ENCODE measurements around the gene C9orf153.

The C9orf153 gene

GRCh38 chr9:86185872-86186271, 73.6 kb downstream of the C9orf153 start:
- DNase-seq = no peak

DNA sequence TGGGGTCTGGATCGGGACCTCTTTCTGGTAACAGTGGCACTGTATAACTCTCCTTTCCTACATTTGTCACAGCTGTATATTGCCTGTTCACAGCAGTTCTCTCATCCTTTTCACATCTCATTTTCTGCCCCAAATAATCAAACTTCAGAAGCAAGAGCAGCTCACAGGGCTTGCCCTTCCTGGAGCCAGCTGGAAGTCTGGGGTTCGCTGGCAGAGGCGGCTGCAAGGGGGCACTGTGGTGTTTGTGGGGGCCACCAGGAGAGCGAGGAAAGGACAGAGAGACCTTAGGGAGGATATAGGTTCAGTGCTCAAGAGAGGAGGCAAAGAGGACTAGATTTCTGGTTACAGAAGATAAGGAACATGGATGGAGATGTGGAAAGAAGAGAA, 75.3 kb downstream of the C9orf153 start:
- no peak for DNase-seq

- no peak for DNase-seq
Measured at GRCh38 chr9:86183229-86184137, 76.0 kb downstream of the C9orf153 start.

- DNase-seq = no peak
Measured at GRCh38 chr9:86181379-86182315, 77.8 kb downstream of the C9orf153 start.

DNA sequence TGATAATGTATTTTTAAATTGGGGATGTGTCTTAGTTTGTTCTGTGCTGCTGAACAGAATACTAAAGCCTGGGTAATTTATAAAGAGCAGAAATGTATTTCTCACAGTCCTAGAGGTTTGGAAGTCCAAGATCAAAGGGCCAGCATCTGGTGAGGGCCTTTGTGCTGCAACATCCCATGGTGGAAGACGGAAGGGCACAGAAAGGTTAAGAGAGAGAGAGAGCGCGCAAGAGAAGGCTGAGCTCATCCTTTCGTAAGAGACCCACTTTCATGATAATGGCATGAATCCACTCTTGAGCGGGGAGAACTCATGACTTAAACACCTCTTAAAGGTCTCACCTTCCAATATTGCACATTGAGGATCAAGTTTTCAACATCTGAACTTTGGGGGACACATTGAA, 81.0 kb downstream of the C9orf153 start:
- DNase-seq = no peak

GRCh38 chr9:86177995-86178394, 81.5 kb downstream of the C9orf153 start:
- DNase-seq = no peak

DNA sequence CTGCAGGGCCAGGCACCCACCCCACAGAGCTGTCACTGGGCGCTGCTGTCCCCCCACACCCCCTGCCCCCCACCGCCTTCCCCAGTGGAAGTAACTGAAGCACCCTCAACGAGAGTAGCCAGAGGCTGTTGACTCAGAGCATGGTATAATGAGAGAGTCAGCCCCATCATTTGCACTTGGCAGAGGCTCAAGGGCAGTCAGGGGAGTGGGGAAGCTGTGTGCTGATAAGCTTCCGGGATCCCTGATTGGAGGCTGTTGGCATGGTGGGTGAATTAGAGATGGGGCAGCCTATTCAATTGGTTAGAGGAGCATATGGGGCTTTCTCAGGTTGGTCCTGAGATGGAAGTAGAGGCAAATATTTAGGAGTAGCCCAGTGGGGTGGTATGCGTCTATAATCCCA, 83.0 kb downstream of the C9orf153 start:
- DNase-seq = no peak

DNA sequence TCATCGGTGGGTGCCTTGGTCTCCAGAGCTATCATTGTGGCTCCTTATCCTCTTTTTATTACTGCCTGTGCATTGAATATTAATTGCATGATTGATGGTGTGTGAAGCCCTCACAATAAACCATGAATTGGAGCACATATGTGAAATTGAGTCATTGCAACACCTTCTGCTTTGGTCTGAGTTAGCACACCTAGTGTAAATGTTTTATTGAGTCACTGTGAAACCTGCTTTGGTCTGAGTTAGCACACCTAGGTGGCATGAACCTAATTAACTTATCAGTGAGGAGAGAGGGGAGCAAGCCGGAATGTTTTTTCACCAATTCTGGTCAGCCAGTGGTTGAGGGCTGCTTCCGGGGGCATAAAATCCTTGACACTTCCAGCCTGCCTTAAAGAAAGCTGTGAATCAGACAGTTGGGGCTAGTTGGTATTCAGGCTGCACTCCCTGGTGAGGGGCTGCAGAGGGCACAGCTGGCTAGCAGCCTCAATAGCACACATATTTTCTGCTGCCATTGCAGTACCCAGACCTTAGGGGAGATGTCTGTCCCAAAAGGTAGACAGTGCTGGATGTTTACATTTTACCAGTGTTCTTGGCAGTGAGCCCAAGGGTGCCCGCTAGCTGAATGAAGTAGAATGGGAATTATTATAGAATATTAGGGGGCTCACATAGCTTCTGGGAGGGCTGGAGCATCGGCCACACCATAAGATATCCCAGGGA, 83.6 kb downstream of the C9orf153 start:
- no peak for DNase-seq

DNA sequence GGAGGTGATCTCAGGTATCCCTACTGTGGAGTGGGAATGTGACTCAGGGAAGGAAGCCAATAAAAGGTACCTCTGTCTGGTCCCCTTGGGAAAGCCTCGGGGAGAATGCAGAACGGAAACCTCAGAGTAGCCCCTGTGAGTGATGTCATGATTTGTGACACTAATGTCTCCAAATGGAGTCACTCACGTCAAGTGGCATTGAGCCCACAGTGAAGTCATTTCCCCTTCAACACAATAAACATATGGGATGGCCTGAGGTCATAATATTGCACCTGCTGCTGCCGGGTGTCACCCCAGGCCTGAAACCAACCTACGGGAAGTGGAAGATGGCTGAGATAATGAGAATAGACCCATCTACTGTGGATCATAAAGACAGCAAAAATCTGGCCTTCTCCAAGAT, 84.2 kb downstream of the C9orf153 start:
- no peak for DNase-seq
